Caco-2 (cell line): ENCODE results near the gene EEF1AKMT1. TPM values are rescaled to one million over a fixed set of nuclear protein-coding genes. Genes with fewer than 3 reads are reported as not detected.

Source experiments
- BruUV-seq: library from RNA; stranded (reverse); fragments of 400-500 nt; replicated peaks from 2 replicates; lab custom pipeline; 2021; lab: Mats Ljungman, UMichigan
- CTCF ChIA-PET: fragments of 300-600 bp; sonication (Branson Sonifier 250); formaldehyde crosslinking; loops from one replicate; lab custom pipeline; 2022; ENCODE audit warnings: antibody characterized with exemption; lab: Charles Lee
- POLR2A ChIA-PET: fragments of 300-600 bp; sonication (Branson Sonifier 250); formaldehyde crosslinking; loops from one replicate; lab custom pipeline; 2022; ENCODE audit warnings: antibody characterized with exemption; lab: Charles Lee
- DNase-seq, 2 experiments: peaks; one replicate each; pipeline versions ENCODE4 v3.0.0 to v3.0.0-alpha.2; 2020 to 2022
- H3K27me3 ChIP-seq: replicated peaks from 2 replicates; pipeline ENCODE4 v1.6.0; 2011; ENCODE audit warnings: low read length; ENCODE audit not compliant: control insufficient read depth, insufficient read depth
- H3K36me3 ChIP-seq: 2 replicates; pipeline ENCODE4 v1.5.1; 2011; ENCODE audit warnings: low read length; ENCODE audit not compliant: control insufficient read depth, insufficient read depth
- H3K4me1 ChIP-seq: fragments of 250-450 bp; sonication (Bioruptor Pico); 2 replicates; pipeline ENCODE4 v1.5.1; 2020; ENCODE audit warnings: mild to moderate bottlenecking
- H3K4me3 ChIP-seq: 2 replicates; pipeline ENCODE4 v1.5.1; 2011; ENCODE audit warnings: low read depth, mild to moderate bottlenecking, control low read depth, low read length
- H3K9me3 ChIP-seq: fragments of 250-450 bp; sonication (Bioruptor Pico); 2 replicates; pipeline ENCODE4 v1.5.1; 2020; ENCODE audit warnings: mild to moderate bottlenecking, moderate library complexity
- H3K27ac Mint-ChIP-seq: one replicate; pipeline ENCODE4 v1.8.0; 2022; ENCODE audit warnings: mixed read lengths; ENCODE audit not compliant: unreplicated experiment
- H3K27me3 Mint-ChIP-seq: one replicate; pipeline ENCODE4 v1.8.0; 2022; ENCODE audit warnings: mixed read lengths; ENCODE audit not compliant: insufficient read depth, unreplicated experiment
- H3K36me3 Mint-ChIP-seq: one replicate; pipeline ENCODE4 v1.8.0; 2022; ENCODE audit warnings: mild to moderate bottlenecking, mixed read lengths; ENCODE audit not compliant: insufficient read depth, unreplicated experiment
- H3K4me1 Mint-ChIP-seq: one replicate; pipeline ENCODE4 v1.8.0; 2022; ENCODE audit warnings: low read depth, mixed read lengths; ENCODE audit not compliant: unreplicated experiment
- H3K4me3 Mint-ChIP-seq: one replicate; pipeline ENCODE4 v1.8.0; 2022; ENCODE audit warnings: mild to moderate bottlenecking, moderate library complexity, mixed read lengths; ENCODE audit not compliant: unreplicated experiment
- H3K9me3 Mint-ChIP-seq: one replicate; pipeline ENCODE4 v1.8.0; 2022; ENCODE audit warnings: mixed read lengths; ENCODE audit not compliant: unreplicated experiment
- intact Hi-C: fragments of 100-400 bp; cut with micrococcal nuclease; formaldehyde crosslinking; loops from one replicate; pipeline ENCODE4 v1.10.0; 2022; ENCODE audit not compliant: unreplicated experiment
- total RNA-seq: library from RNA; stranded (reverse); gene quantifications from 2 replicates; pipeline ENCODE4 v1.2.3, GENCODE V29; 2022
- TF ChIP-seq, protein P1 (sequence below), 2 experiments: fragments of 200-600 bp in 1 of 2; IDR thresholded peaks; 1 replicate in 1 of 2; 2 replicates in 1 of 2; pipeline versions ENCODE4 v1.5.1 to v1.8.0; 2011 to 2022; ENCODE audit warnings: antibody characterized with exemption in 1 of 2, control low read depth in 1 of 2, inconsistent platforms in 1 of 2, low read depth in 1 of 2, low read length in 1 of 2, mild to moderate bottlenecking in 1 of 2, moderate library complexity in 1 of 2; ENCODE audit not compliant: insufficient read depth in 1 of 2, severe bottlenecking in 1 of 2, unreplicated experiment in 1 of 2

Gene EEF1AKMT1
- total RNA-seq, 1 experiment from 2014 or later: 8.6 TPM

DNA sequence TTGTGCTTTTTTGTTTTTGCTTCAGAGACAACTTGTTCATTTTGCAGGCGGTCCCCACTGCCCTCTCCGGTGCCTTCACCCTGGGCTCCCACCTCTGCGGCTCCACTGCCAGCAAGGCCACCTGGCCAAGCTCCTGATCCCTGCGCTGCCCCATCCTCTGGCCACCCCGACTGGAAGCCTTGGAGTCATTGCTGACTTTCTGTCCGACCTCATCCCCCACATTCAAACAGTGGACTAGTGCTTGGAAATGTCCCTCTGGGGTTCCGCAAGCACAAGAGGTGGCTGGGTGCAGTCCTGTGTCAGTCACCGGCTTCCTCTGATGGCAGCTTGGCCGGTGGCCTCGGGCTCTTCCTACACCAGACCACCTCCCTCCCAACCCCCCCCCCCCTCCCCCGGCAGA lies 53.3 kb downstream of the EEF1AKMT1 start:
- Histone ChIP-seq H3K36me3 (no peaks in the 10 kb centered on the region), H3K27me3 (no peaks in the 10 kb centered on the region), H3K4me3 (no peak overlapping the region), H3K4me1 (peaks cover 8% of the 10 kb centered on the region; the same call in 1 of the 2 replicates), H3K9me3 (no peaks in the 10 kb centered on the region)
- ChIA-PET CTCF (no interaction called here), POLR2A (no interaction called here)
- H3K9me3 Mint-ChIP-seq: no peaks in the 10 kb centered on the region
- intact Hi-C loops: no loop called here
- H3K4me1 Mint-ChIP-seq: no peaks in the 10 kb centered on the region
- no peak for DNase-seq
- no TSS peak for BruUV-seq
- no peaks in the 10 kb centered on the region for H3K27me3 Mint-ChIP-seq
- no peak overlapping the region for H3K27ac Mint-ChIP-seq
- H3K36me3 Mint-ChIP-seq: no peaks in the 10 kb centered on the region
- no peak overlapping the region for H3K4me3 Mint-ChIP-seq
- TF ChIP-seq, protein P1, sequence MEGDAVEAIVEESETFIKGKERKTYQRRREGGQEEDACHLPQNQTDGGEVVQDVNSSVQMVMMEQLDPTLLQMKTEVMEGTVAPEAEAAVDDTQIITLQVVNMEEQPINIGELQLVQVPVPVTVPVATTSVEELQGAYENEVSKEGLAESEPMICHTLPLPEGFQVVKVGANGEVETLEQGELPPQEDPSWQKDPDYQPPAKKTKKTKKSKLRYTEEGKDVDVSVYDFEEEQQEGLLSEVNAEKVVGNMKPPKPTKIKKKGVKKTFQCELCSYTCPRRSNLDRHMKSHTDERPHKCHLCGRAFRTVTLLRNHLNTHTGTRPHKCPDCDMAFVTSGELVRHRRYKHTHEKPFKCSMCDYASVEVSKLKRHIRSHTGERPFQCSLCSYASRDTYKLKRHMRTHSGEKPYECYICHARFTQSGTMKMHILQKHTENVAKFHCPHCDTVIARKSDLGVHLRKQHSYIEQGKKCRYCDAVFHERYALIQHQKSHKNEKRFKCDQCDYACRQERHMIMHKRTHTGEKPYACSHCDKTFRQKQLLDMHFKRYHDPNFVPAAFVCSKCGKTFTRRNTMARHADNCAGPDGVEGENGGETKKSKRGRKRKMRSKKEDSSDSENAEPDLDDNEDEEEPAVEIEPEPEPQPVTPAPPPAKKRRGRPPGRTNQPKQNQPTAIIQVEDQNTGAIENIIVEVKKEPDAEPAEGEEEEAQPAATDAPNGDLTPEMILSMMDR (IDR thresholded peaks at IDR 0.05; ENCODE audit: insufficient read depth in 1 of 2, low read depth in 1 of 2, low read length in 1 of 2, severe bottlenecking in 1 of 2, unreplicated experiment in 1 of 2): no peak

DNA sequence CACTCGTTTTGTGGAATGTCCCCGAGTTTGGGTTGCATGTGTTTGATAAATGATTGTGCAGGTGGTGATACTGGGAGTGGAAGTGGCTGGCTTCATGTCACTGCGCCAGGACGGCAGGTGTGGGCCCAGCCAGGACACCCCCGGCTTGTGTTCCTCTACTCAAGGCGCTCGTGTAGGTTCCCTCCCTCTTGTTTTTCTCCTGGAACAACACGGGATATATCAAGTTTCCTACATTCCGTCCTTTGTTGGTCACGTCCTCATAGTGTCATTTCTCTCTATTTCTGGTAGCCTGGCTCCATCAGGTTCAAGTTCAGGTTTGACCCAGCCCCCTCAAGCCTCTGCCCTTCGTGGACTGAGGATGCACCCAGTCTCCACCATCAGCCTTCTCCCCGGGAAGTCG lies 54.0 kb downstream of the EEF1AKMT1 start:
- no peak overlapping the region for H3K27ac Mint-ChIP-seq
- no peak overlapping the region for H3K4me3 ChIP-seq
- intact Hi-C loops: no loop called here
- H3K4me1 ChIP-seq: peaks cover 8% of the 10 kb centered on the region; the same call in 1 of the 2 replicates
- TF ChIP-seq, protein P1 (IDR thresholded peaks at IDR 0.05; ENCODE audit: insufficient read depth in 1 of 2, low read depth in 1 of 2, low read length in 1 of 2, severe bottlenecking in 1 of 2, unreplicated experiment in 1 of 2): no peak
- ChIA-PET CTCF (no interaction called here), POLR2A (no interaction called here)
- no peaks in the 10 kb centered on the region for H3K27me3 ChIP-seq
- H3K36me3 ChIP-seq: no peaks in the 10 kb centered on the region
- no peaks in the 10 kb centered on the region for H3K4me1 Mint-ChIP-seq
- DNase-seq: no peak
- H3K9me3 ChIP-seq: no peaks in the 10 kb centered on the region
- no peak overlapping the region for H3K4me3 Mint-ChIP-seq
- BruUV-seq: no TSS peak
- H3K36me3 Mint-ChIP-seq: no peaks in the 10 kb centered on the region
- no peaks in the 10 kb centered on the region for H3K9me3 Mint-ChIP-seq
- H3K27me3 Mint-ChIP-seq: no peaks in the 10 kb centered on the region

DNA sequence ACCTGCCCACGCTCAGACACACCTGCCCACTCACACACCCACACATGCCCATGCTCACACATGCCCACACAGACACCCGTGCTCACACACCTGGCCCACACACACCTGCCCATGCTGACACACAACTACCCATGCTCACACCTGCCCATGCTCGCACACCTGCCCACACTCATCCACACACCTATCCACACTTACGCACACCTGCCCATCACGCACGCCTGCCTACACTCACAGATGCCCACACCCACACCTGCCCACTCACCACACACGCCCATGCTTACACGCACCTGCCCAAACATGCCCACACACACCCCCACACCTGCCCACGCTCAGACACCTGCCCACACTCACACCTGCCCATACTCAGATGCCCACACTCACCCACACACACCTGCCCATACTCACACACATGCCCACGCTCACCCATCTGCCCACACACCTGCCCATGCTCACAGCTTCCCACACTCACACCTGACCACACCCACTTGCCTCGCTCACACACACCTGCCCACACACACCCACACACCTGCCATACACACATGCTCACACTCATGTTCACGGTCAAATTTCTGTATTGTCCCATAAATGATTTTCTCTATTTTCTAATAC lies 54.7 kb downstream of the EEF1AKMT1 start:
- no TSS peak for BruUV-seq
- no peaks in the 10 kb centered on the region for H3K36me3 Mint-ChIP-seq
- H3K4me1 ChIP-seq: peaks cover 8% of the 10 kb centered on the region; the same call in 1 of the 2 replicates
- H3K27ac Mint-ChIP-seq: no peak overlapping the region
- no peaks in the 10 kb centered on the region for H3K36me3 ChIP-seq
- H3K27me3 ChIP-seq: no peaks in the 10 kb centered on the region
- POLR2A ChIA-PET: no interaction called here
- H3K9me3 ChIP-seq: no peaks in the 10 kb centered on the region
- CTCF ChIA-PET: no interaction called here
- no peak overlapping the region for H3K4me3 Mint-ChIP-seq
- TF ChIP-seq, protein P1 (IDR thresholded peaks at IDR 0.05; ENCODE audit: insufficient read depth in 1 of 2, low read depth in 1 of 2, low read length in 1 of 2, severe bottlenecking in 1 of 2, unreplicated experiment in 1 of 2): no peak
- no peaks in the 10 kb centered on the region for H3K27me3 Mint-ChIP-seq
- intact Hi-C loops: no loop called here
- H3K9me3 Mint-ChIP-seq: no peaks in the 10 kb centered on the region
- H3K4me1 Mint-ChIP-seq: no peaks in the 10 kb centered on the region
- no peak overlapping the region for H3K4me3 ChIP-seq
- DNase-seq: no peak
